ENCODE data around the gene DOC2B. TPM values are rescaled to one million over a fixed set of nuclear protein-coding genes. Genes with fewer than 3 reads are reported as not detected.

The DOC2B gene
- total RNA-seq, 1 donor from 2014 or later, result 0.26 TPM

GRCh38 chr17:158379-158778 lies 23.1 kb downstream of the DOC2B start:
- FAIRE-seq (no peak), DNase-seq (ENCODE audit: low read depth) (no peak)
- H3K27me3 ChIP-seq (ENCODE audit: control insufficient read depth, insufficient read depth, low read length), result no peaks in the 10 kb centered on the region
- H3K36me3 ChIP-seq (ENCODE audit: control insufficient read depth, insufficient read depth, low read length), result no peaks in the 10 kb centered on the region
- no peak for TF ChIP-seq CTCF (IDR thresholded peaks at IDR 0.05; ENCODE audit: insufficient read depth, low read length, severe bottlenecking)
- no peak overlapping the region for H3K4me3 ChIP-seq (ENCODE audit: low read depth, low read length)

- FAIRE-seq (no peak), DNase-seq (ENCODE audit: low read depth) (no peak)
- no peaks in the 10 kb centered on the region for H3K27me3 ChIP-seq (ENCODE audit: control insufficient read depth, insufficient read depth, low read length)
- H3K4me3 ChIP-seq (ENCODE audit: low read depth, low read length), result no peak overlapping the region
- TF ChIP-seq CTCF (IDR thresholded peaks at IDR 0.05; ENCODE audit: insufficient read depth, low read length, severe bottlenecking), result no peak
- no peaks in the 10 kb centered on the region for H3K36me3 ChIP-seq (ENCODE audit: control insufficient read depth, insufficient read depth, low read length)
These were observed 23.5 kb downstream of the DOC2B start for GRCh38 chr17:157901-158300.

DNA sequence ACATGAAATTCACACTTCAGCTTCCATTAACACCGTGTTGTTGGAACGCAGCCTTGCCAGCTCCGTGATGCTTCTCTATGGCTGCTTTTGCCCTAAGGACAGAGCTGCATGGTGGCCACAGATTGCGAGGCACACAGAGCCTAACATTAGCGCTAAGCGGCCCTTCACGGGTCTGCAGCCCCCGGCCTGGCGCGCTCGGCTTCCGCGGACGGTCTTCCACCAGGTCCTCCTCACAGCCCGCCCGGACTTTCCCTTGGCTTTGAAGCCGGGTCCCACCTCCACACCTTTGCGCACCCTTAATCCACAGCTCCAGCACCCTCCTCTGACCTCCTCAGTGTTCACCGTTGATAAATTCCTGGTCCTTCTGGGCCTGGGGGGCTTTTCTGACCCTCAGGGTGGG lies 24.5 kb downstream of the DOC2B start:
- Histone ChIP-seq H3K27me3 (ENCODE audit: control insufficient read depth, insufficient read depth, low read length) (no peaks in the 10 kb centered on the region), H3K36me3 (ENCODE audit: control insufficient read depth, insufficient read depth, low read length) (no peaks in the 10 kb centered on the region), H3K4me3 (ENCODE audit: low read depth, low read length) (no peak overlapping the region)
- DNase-seq (ENCODE audit: low read depth) (no peak), FAIRE-seq (no peak)
- TF ChIP-seq CTCF (IDR thresholded peaks at IDR 0.05; ENCODE audit: insufficient read depth, low read length, severe bottlenecking), result no peak

DNA sequence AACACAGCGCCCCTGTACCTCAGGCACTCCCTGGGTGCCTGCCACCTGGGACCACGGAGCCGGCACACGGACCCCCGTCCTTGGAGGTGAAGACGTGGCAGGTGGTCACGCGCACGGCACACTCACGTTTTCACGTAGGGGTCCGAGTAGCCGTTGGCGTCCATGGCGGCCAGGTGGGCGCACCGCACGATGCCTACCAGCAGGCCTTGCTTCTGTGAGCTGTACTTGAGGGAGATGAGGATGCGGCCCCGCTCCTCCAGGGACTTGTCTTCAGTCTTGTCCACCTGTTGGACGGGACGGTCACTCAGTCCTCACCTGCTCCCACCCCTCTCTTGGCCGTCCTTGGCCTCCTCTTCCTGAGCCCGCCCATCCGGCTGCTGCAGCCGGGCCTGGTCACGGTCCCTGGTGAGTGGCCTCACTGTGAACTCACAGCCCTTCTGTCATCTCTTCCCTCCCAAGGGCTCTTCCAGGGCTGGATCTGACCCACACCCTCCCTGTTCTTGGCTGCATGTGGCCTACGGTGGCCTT lies 25.3 kb downstream of the DOC2B start:
- H3K27me3 ChIP-seq (ENCODE audit: control insufficient read depth, insufficient read depth, low read length), result no peaks in the 10 kb centered on the region
- no peak for FAIRE-seq
- H3K4me3 ChIP-seq (ENCODE audit: low read depth, low read length), result no peak overlapping the region
- TF ChIP-seq CTCF (IDR thresholded peaks at IDR 0.05; ENCODE audit: insufficient read depth, low read length, severe bottlenecking), result no peak
- no peaks in the 10 kb centered on the region for H3K36me3 ChIP-seq (ENCODE audit: control insufficient read depth, insufficient read depth, low read length)
- DNase-seq (ENCODE audit: low read depth), result no peak

GRCh38 chr17:155576-155975 lies 25.9 kb downstream of the DOC2B start:
- no peaks in the 10 kb centered on the region for H3K36me3 ChIP-seq (ENCODE audit: control insufficient read depth, insufficient read depth, low read length)
- DNase-seq (ENCODE audit: low read depth) (no peak), FAIRE-seq (no peak)

More at GRCh38 chr17:155576-155975, 25.9 kb downstream of the DOC2B start:
- Histone ChIP-seq H3K4me3 (ENCODE audit: low read depth, low read length) (no peak overlapping the region), H3K27me3 (ENCODE audit: control insufficient read depth, insufficient read depth, low read length) (no peaks in the 10 kb centered on the region)
- no peak for TF ChIP-seq CTCF (IDR thresholded peaks at IDR 0.05; ENCODE audit: insufficient read depth, low read length, severe bottlenecking)
